ENCODE data around the gene TIMELESS.
"Not testable (repeated sequence)": the region's sequence is repeated elsewhere in the genome, so short reads cannot be mapped to it uniquely, and the experiment has no call there.

DNA sequence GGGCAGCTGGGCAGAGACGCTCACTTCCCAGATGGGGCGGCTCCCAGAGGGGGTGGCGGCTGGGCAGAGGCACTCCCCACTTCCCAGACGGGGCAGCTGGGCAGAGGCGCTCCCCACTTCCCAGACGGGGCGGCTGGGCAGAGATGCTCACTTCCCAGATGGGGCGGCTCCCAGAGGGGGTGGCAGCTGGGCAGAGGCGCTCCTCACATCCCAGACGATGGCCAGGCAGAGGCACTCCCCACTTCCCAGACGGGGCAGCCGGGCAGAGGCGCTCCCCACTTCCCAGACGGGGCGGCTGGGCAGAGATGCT is 44.8 kb upstream of the TIMELESS start:
- TF ChIP-seq, protein P1, sequence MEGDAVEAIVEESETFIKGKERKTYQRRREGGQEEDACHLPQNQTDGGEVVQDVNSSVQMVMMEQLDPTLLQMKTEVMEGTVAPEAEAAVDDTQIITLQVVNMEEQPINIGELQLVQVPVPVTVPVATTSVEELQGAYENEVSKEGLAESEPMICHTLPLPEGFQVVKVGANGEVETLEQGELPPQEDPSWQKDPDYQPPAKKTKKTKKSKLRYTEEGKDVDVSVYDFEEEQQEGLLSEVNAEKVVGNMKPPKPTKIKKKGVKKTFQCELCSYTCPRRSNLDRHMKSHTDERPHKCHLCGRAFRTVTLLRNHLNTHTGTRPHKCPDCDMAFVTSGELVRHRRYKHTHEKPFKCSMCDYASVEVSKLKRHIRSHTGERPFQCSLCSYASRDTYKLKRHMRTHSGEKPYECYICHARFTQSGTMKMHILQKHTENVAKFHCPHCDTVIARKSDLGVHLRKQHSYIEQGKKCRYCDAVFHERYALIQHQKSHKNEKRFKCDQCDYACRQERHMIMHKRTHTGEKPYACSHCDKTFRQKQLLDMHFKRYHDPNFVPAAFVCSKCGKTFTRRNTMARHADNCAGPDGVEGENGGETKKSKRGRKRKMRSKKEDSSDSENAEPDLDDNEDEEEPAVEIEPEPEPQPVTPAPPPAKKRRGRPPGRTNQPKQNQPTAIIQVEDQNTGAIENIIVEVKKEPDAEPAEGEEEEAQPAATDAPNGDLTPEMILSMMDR (conservative IDR thresholded peaks at IDR 0.05; ENCODE audit: low read depth, low read length), result not testable (repeated sequence)
- not testable (repeated sequence) for TF ChIP-seq EZH2 (IDR thresholded peaks at IDR 0.05; ENCODE audit: borderline replicate concordance, low read depth, low read length, poor library complexity, severe bottlenecking)

All from A673 (cell line).